DMS79 treated with DMSO at 0.1 percent for 48 hours (cell line): ENCODE data around the gene KDM1B.
"Not testable (repeated sequence)": the region's sequence is repeated elsewhere in the genome, so short reads cannot be mapped to it uniquely, and the experiment has no call there.

Source experiments
- DNase-seq: peaks from one replicate; lab custom pipeline; 2025; lab: John Stamatoyannopoulos, UW

KDM1B gene

GRCh38 chr6:18189196-18189595 is 34.0 kb downstream of the KDM1B start:
- no peak for DNase-seq

GRCh38 chr6:18192026-18192425 is 36.8 kb downstream of the KDM1B start:
- DNase-seq, result no peak

GRCh38 chr6:18203786-18204185 is 48.6 kb downstream of the KDM1B start:
- DNase-seq, result no peak

GRCh38 chr6:18204691-18205090 is 49.5 kb downstream of the KDM1B start:
- DNase-seq, result no peak

- DNase-seq, result peak; percentile 76
Measured at GRCh38 chr6:18206591-18206990, 51.4 kb downstream of the KDM1B start.

GRCh38 chr6:18207438-18207837 is 52.2 kb downstream of the KDM1B start:
- DNase-seq, result peak; percentile 74

- peak; percentile 73 for DNase-seq
Measured at GRCh38 chr6:18207949-18208348, 52.7 kb downstream of the KDM1B start.

GRCh38 chr6:18208778-18209177 is 53.6 kb downstream of the KDM1B start:
- DNase-seq, result not testable (repeated sequence)

GRCh38 chr6:18209539-18210197 is 54.4 kb downstream of the KDM1B start:
- DNase-seq, result no peak

GRCh38 chr6:18210707-18211106 is 55.5 kb downstream of the KDM1B start:
- DNase-seq, result no peak

- DNase-seq, result no peak
Measured at GRCh38 chr6:18211338-18211737, 56.1 kb downstream of the KDM1B start.

- no peak for DNase-seq
Measured at GRCh38 chr6:18212231-18212630, 57.0 kb downstream of the KDM1B start.

GRCh38 chr6:18213439-18213838 is 58.2 kb downstream of the KDM1B start:
- no peak for DNase-seq

GRCh38 chr6:18214003-18214402 is 58.8 kb downstream of the KDM1B start:
- no peak for DNase-seq

- no peak for DNase-seq
Measured at GRCh38 chr6:18215436-18215835, 60.2 kb downstream of the KDM1B start.

- no peak for DNase-seq
Measured at GRCh38 chr6:18216411-18216810, 61.2 kb downstream of the KDM1B start.

GRCh38 chr6:18218233-18218632 is 63.0 kb downstream of the KDM1B start:
- DNase-seq, result no peak

GRCh38 chr6:18219591-18219990 is 64.4 kb downstream of the KDM1B start:
- no peak for DNase-seq

GRCh38 chr6:18221288-18221615 is 66.0 kb downstream of the KDM1B start:
- no peak for DNase-seq

GRCh38 chr6:18226451-18227105 is 71.4 kb downstream of the KDM1B start:
- DNase-seq, result not testable (repeated sequence)

- DNase-seq, result not testable (repeated sequence)
Measured at GRCh38 chr6:18227166-18227565, 71.9 kb downstream of the KDM1B start.

GRCh38 chr6:18228590-18228989 is 73.4 kb downstream of the KDM1B start:
- not testable (repeated sequence) for DNase-seq

GRCh38 chr6:18231856-18232255 is 76.6 kb downstream of the KDM1B start:
- DNase-seq, result not testable (repeated sequence)

- not testable (repeated sequence) for DNase-seq
Measured at GRCh38 chr6:18233770-18234169, 78.5 kb downstream of the KDM1B start.
